GM23338 (cell line): ENCODE data around the gene UGT1A10. TPM values are rescaled to one million over a fixed set of nuclear protein-coding genes. Genes with fewer than 3 reads are reported as not detected.

Experiments used
- ATAC-seq: fragments of 200-7000 bp; cut with Tn5 transposase; 3 replicates; pipeline ENCODE4 v1.9.1; 2020
- DNase-seq: peaks from one replicate; pipeline ENCODE4 v3.0.0-alpha.2; 2015; ENCODE audit warnings: low spot score
- H2AFZ ChIP-seq: fragments of 200-600 bp; sonication (generic); 2 replicates; pipeline ENCODE4 v1.8.0; 2016; ENCODE audit warnings: antibody characterized with exemption, mild to moderate bottlenecking, moderate library complexity
- H3F3A ChIP-seq: fragments of 200-600 bp; sonication (generic); replicated peaks from 2 replicates; pipeline ENCODE4 v1.8.0; 2017; ENCODE audit warnings: antibody characterized with exemption, mixed run types, low read depth
- H3K27ac ChIP-seq: fragments of 200-600 bp; sonication (generic); 2 replicates; pipeline ENCODE4 v1.6.1; 2016; ENCODE audit warnings: low read depth
- H3K27me3 ChIP-seq: fragments of 200-600 bp; sonication (generic); 2 replicates; pipeline ENCODE4 v1.8.0; 2016; ENCODE audit warnings: mild to moderate bottlenecking, mixed run types, moderate library complexity; ENCODE audit not compliant: insufficient read depth
- H3K36me3 ChIP-seq: fragments of 200-600 bp; sonication (generic); 2 replicates; pipeline ENCODE4 v1.8.0; 2016; ENCODE audit warnings: mild to moderate bottlenecking; ENCODE audit not compliant: insufficient read depth
- H3K4me1 ChIP-seq: fragments of 200-600 bp; sonication (generic); 2 replicates; pipeline ENCODE4 v1.8.0; 2016; ENCODE audit warnings: mild to moderate bottlenecking, moderate library complexity; ENCODE audit not compliant: insufficient read depth
- H3K4me2 ChIP-seq: fragments of 200-600 bp; sonication (generic); 2 replicates; pipeline ENCODE4 v1.7.1; 2017; ENCODE audit warnings: mixed run types
- H3K4me3 ChIP-seq: fragments of 200-600 bp; sonication (generic); 2 replicates; pipeline ENCODE4 v1.6.1; 2016; ENCODE audit warnings: mixed run types
- H3K79me2 ChIP-seq: fragments of 200-600 bp; sonication (generic); replicated peaks from 2 replicates; pipeline ENCODE4 v1.8.0; 2017; ENCODE audit warnings: mild to moderate bottlenecking; ENCODE audit not compliant: insufficient read depth
- H3K9me2 ChIP-seq: fragments of 200-600 bp; sonication (generic); 2 replicates; pipeline ENCODE4 v1.8.0; 2017; ENCODE audit not compliant: insufficient read depth
- H4K20me1 ChIP-seq: fragments of 200-600 bp; sonication (generic); replicated peaks from 2 replicates; pipeline ENCODE4 v1.8.0; 2017; ENCODE audit warnings: mild to moderate bottlenecking; ENCODE audit not compliant: insufficient read depth
- H3K27ac Mint-ChIP-seq: 2 replicates; pipeline ENCODE4 v1.8.0; 2020; ENCODE audit warnings: inconsistent platforms, mild to moderate bottlenecking, moderate library complexity, mixed read lengths
- H3K27me3 Mint-ChIP-seq: 3 replicates; pipeline ENCODE4 v1.8.0; 2022; ENCODE audit warnings: low read depth, mild to moderate bottlenecking, moderate library complexity, mixed read lengths, inconsistent platforms; ENCODE audit not compliant: insufficient read depth, poor library complexity
- H3K36me3 Mint-ChIP-seq: 3 replicates; pipeline ENCODE4 v1.8.0; 2021; ENCODE audit warnings: low read depth, mild to moderate bottlenecking, inconsistent platforms, moderate library complexity, mixed read lengths
- H3K4me1 Mint-ChIP-seq: 3 replicates; pipeline ENCODE4 v1.8.0; 2020; ENCODE audit warnings: mild to moderate bottlenecking, inconsistent platforms, mixed read lengths
- H3K4me3 Mint-ChIP-seq: 3 replicates; pipeline ENCODE4 v1.8.0; 2021; ENCODE audit warnings: moderate library complexity, mild to moderate bottlenecking, inconsistent platforms, mixed read lengths
- H3K9me3 Mint-ChIP-seq: 3 replicates; pipeline ENCODE4 v1.8.0; 2020; ENCODE audit warnings: moderate library complexity, mild to moderate bottlenecking, inconsistent platforms, mixed read lengths
- CREB1 ChIP-seq: fragments of 250-450 bp; sonication (Bioruptor Pico); IDR thresholded peaks from 2 replicates; pipeline ENCODE4 v1.5.0; 2020; ENCODE audit warnings: low read depth, mild to moderate bottlenecking, moderate library complexity
- JUNB ChIP-seq: IDR thresholded peaks from one replicate; pipeline ENCODE4 v1.6.1; 2016; ENCODE audit warnings: antibody characterized with exemption; ENCODE audit not compliant: unreplicated experiment
- NANOG ChIP-seq: IDR thresholded peaks from 2 replicates; pipeline ENCODE4 v1.6.1; 2016; ENCODE audit warnings: antibody characterized with exemption, borderline replicate concordance
- POLR2AphosphoS5 ChIP-seq: IDR thresholded peaks from 2 replicates; pipeline ENCODE4 v1.6.1; 2016; ENCODE audit warnings: antibody characterized with exemption, low read depth
- REST ChIP-seq: IDR thresholded peaks from one replicate; pipeline ENCODE4 v1.6.1; 2018; ENCODE audit warnings: antibody characterized with exemption; ENCODE audit not compliant: unreplicated experiment
- STAT1 ChIP-seq: IDR thresholded peaks from one replicate; pipeline ENCODE4 v1.6.1; 2016; ENCODE audit warnings: antibody characterized with exemption; ENCODE audit not compliant: unreplicated experiment
- ZNF331 ChIP-seq: fragments of 250-450 bp; sonication (Bioruptor Pico); IDR thresholded peaks from 2 replicates; pipeline ENCODE4 v1.5.0; 2020; ENCODE audit warnings: low read depth, mild to moderate bottlenecking, moderate library complexity
- ZNF462 ChIP-seq: fragments of 250-450 bp; sonication (Bioruptor Pico); IDR thresholded peaks from 2 replicates; pipeline ENCODE4 v1.5.0; 2020; ENCODE audit warnings: mild to moderate bottlenecking, moderate library complexity
- polyA plus RNA-seq: library from polyadenylated mRNA; unstranded; fragments of >200 nt; fragmentation: Nextera tagmentation; extraction: Ambion mirVana; gene quantifications from 2 replicates; pipeline ENCODE4 v1.2.1, GENCODE V29; 2016
- total RNA-seq: library from RNA; depleted of rRNA; stranded (reverse); fragments of >200 nt; shearing (Covaris generic); gene quantifications from 2 replicates; pipeline ENCODE4 v1.2.3, GENCODE V29; 2014

The UGT1A10 gene
- total and polyA plus RNA-seq, 2 experiments from 2014 or later = not detected

- H3K27ac Mint-ChIP-seq = no peak overlapping the region
- Histone ChIP-seq H3K36me3 (no peaks in the 10 kb centered on the region), H3K27me3 (no peaks in the 10 kb centered on the region), H3K79me2 (no peaks in the 10 kb centered on the region), H3K4me3 (no peak overlapping the region), H3K4me1 (no peaks in the 10 kb centered on the region), H3K9me2 (no peaks in the 10 kb centered on the region), H2AFZ (no peak overlapping the region), H4K20me1 (no peaks in the 10 kb centered on the region), H3K27ac (no peak overlapping the region), H3F3A (no peaks in the 10 kb centered on the region), H3K4me2 (no peak overlapping the region)
- no peak for ATAC-seq
- peaks cover 19% of the 10 kb centered on the region for H3K9me3 Mint-ChIP-seq
- no peaks in the 10 kb centered on the region for H3K4me1 Mint-ChIP-seq
- no peaks in the 10 kb centered on the region; the same call in 2 of the 3 replicates for H3K36me3 Mint-ChIP-seq
- no peak overlapping the region for H3K4me3 Mint-ChIP-seq
- DNase-seq = no peak
- peaks cover 3% of the 10 kb centered on the region for H3K27me3 Mint-ChIP-seq
- no peak for TF ChIP-seq REST
- TF ChIP-seq ZNF331 = no peak
- TF ChIP-seq POLR2AphosphoS5 = no peak
- no peak for TF ChIP-seq STAT1
- TF ChIP-seq CREB1 = no peak
Observed at GRCh38 chr2:233801357-233802131, 165.3 kb downstream of the UGT1A10 start.

DNA sequence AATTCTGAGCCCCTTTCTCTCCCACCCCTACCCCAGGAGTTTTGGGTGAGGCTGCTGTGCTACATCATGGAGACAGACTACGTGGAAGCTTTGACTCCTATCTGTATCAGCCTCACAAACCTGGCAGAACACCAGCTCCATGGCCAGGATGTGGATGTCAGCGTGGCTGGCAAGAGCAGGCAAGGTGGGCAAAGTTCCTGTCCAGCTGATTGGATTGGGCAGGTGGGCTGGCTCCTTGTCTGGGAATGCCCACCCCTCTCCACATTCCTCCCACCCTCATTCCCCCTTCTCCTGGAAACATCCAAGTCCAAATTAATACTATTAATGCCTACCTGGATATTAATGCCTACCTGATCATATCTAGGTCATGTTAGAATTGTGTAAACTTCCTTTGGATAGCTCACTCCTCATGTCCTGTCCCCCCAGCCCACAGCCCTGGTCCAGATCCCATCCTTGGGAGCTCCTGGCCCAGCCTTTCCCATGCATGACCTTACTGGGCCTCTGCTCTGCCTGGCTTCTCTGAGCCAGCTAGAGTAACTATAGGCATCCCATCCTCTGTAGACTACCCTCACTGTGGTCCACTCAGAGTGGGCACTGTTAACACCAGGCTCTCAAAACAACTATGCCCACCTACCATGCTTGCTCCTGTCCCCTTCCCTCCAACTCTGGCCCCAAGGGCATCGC lies 166.0 kb downstream of the UGT1A10 start:
- no peaks in the 10 kb centered on the region for H3K36me3 ChIP-seq
- no peaks in the 10 kb centered on the region for H4K20me1 ChIP-seq
- H3K4me3 ChIP-seq = no peak overlapping the region
- H3K4me2 ChIP-seq = no peak overlapping the region
- Mint-ChIP-seq H3K27me3 (peaks cover 3% of the 10 kb centered on the region), H3K9me3 (peaks cover 19% of the 10 kb centered on the region), H3K27ac (no peak overlapping the region), H3K4me3 (no peak overlapping the region), H3K4me1 (no peaks in the 10 kb centered on the region), H3K36me3 (no peaks in the 10 kb centered on the region; the same call in 2 of the 3 replicates)
- ATAC-seq (no peak), DNase-seq (no peak)
- no peaks in the 10 kb centered on the region for H3K4me1 ChIP-seq
- H3K79me2 ChIP-seq = no peaks in the 10 kb centered on the region
- H3K9me2 ChIP-seq = no peaks in the 10 kb centered on the region
- no peak overlapping the region for H2AFZ ChIP-seq
- no peaks in the 10 kb centered on the region for H3F3A ChIP-seq
- H3K27ac ChIP-seq = no peak overlapping the region
- H3K27me3 ChIP-seq = no peaks in the 10 kb centered on the region
- TF ChIP-seq CREB1 (no peak), NANOG (no peak), ZNF462 (CRISPR knock-in tag) (no peak), STAT1 (no peak), JUNB (no peak), ZNF331 (no peak)
